ENCODE data around the gene ZBBX. TPM values are rescaled to one million over a fixed set of nuclear protein-coding genes. Genes with fewer than 3 reads are reported as not detected.

The ZBBX gene
- total and polyA plus RNA-seq, 2 of the 4 experiments (the other 2 are of a cell fraction): not detected

GRCh38 chr3:167346171-167346570 lies 33.9 kb downstream of the ZBBX start:
- H3K9ac ChIP-seq (ENCODE audit: low read depth, low read length): no peak overlapping the region
- H3K79me1 ChIP-seq (ENCODE audit: low read depth in 1 of 2, low read length in 2 of 2): no peaks in the 10 kb centered on the region
- H4K91ac ChIP-seq (ENCODE audit: insufficient read depth, low read depth, low read length): no peak overlapping the region
- H3K4me2 ChIP-seq (ENCODE audit: low read depth, low read length): no peak overlapping the region
- no peak for ATAC-seq (ENCODE audit: low read depth)
- H2AK5ac ChIP-seq (ENCODE audit: low read depth, low read length): no peak overlapping the region
- in situ Hi-C loops (cut with MboI; ENCODE audit: low sequenced_read_pairs) (no loop called here), dilution Hi-C loops (cut with HindIII; ENCODE audit: low sequenced_read_pairs, unreplicated experiment) (no loop called here), intact Hi-C loops (cut with micrococcal nuclease) (no loop called here)
- ChIA-PET CTCF (no interaction called here), POLR2A (ENCODE audit: unreplicated experiment) (no interaction called here)
- no peak overlapping the region for H2AFZ ChIP-seq (replicated peaks; ENCODE audit: low read length, poor library complexity)
- no peaks in the 10 kb centered on the region for H4K20me1 ChIP-seq (ENCODE audit: insufficient read depth, low read length)
- no peak overlapping the region for H3K23ac ChIP-seq (ENCODE audit: low read depth, low read length)
- H3K56ac ChIP-seq (ENCODE audit: extremely low read depth, insufficient read depth, low read length): no peak overlapping the region
- no CpG with 5 or more reads among the region's 1 CpG for WGBS, 2 experiments (ENCODE audit: extremely low coverage in 2 of 2, insufficient read length in 1 of 2)
- H3K9me3 ChIP-seq (ENCODE audit: control insufficient read depth, insufficient read depth, low read length): no peaks in the 10 kb centered on the region
- no peak overlapping the region for H4K5ac ChIP-seq (ENCODE audit: low read depth, low read length)
- no peak overlapping the region for H2BK20ac ChIP-seq (ENCODE audit: low read depth, low read length)
- no peaks in the 10 kb centered on the region for H3K9me1 ChIP-seq (ENCODE audit: insufficient read depth, low read length)
- no peak overlapping the region for H3K18ac ChIP-seq (ENCODE audit: low read depth, low read length)
- no peaks in the 10 kb centered on the region for H3K36me3 ChIP-seq (ENCODE audit: control insufficient read depth, insufficient read depth, low read length)
- H2AK9ac ChIP-seq (replicated peaks; ENCODE audit: low read depth, low read length, poor library complexity): no peak overlapping the region
- H3K27ac ChIP-seq (ENCODE audit: insufficient read depth, low read length): no peak overlapping the region
- no peak overlapping the region for H3K4ac ChIP-seq (ENCODE audit: low read depth, low read length)
- H2BK120ac ChIP-seq (ENCODE audit: low read depth, low read length): no peak overlapping the region
- H4K8ac ChIP-seq (ENCODE audit: low read depth in 2 of 2, low read length in 2 of 2): no peak overlapping the region
- BruUV-seq (replicated peaks): no TSS peak
- H3K4me3 ChIP-seq (ENCODE audit: insufficient read depth, low read depth, low read length): no peak overlapping the region
- DNase-seq: no peak
- H2BK15ac ChIP-seq (ENCODE audit: low read depth, low read length): no peak overlapping the region
- no peaks in the 10 kb centered on the region for H3K4me1 ChIP-seq (ENCODE audit: control insufficient read depth, insufficient read depth, low read length)
- no peak for TF ChIP-seq NFE2L2 (IDR thresholded peaks at IDR 0.05; ENCODE audit: low read depth, low read length)
- TF ChIP-seq SMC3 (IDR thresholded peaks at IDR 0.05; ENCODE audit: low read depth, low read length): no peak
- no peak for TF ChIP-seq CHD1 (IDR thresholded peaks at IDR 0.05; ENCODE audit: low read depth, low read length)
- TF ChIP-seq RFX5 (IDR thresholded peaks at IDR 0.05; ENCODE audit: low read depth, low read length): no peak
- TF ChIP-seq RCOR1 (IDR thresholded peaks at IDR 0.05; ENCODE audit: insufficient replicate concordance, low read length): no peak
- TF ChIP-seq MXI1 (IDR thresholded peaks at IDR 0.05; ENCODE audit: borderline replicate concordance, low read depth, low read length): no peak
- TF ChIP-seq, protein P1, sequence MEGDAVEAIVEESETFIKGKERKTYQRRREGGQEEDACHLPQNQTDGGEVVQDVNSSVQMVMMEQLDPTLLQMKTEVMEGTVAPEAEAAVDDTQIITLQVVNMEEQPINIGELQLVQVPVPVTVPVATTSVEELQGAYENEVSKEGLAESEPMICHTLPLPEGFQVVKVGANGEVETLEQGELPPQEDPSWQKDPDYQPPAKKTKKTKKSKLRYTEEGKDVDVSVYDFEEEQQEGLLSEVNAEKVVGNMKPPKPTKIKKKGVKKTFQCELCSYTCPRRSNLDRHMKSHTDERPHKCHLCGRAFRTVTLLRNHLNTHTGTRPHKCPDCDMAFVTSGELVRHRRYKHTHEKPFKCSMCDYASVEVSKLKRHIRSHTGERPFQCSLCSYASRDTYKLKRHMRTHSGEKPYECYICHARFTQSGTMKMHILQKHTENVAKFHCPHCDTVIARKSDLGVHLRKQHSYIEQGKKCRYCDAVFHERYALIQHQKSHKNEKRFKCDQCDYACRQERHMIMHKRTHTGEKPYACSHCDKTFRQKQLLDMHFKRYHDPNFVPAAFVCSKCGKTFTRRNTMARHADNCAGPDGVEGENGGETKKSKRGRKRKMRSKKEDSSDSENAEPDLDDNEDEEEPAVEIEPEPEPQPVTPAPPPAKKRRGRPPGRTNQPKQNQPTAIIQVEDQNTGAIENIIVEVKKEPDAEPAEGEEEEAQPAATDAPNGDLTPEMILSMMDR (conservative IDR thresholded peaks at IDR 0.05; ENCODE audit: low read depth, low read length): no peak
- TF ChIP-seq, protein P2, sequence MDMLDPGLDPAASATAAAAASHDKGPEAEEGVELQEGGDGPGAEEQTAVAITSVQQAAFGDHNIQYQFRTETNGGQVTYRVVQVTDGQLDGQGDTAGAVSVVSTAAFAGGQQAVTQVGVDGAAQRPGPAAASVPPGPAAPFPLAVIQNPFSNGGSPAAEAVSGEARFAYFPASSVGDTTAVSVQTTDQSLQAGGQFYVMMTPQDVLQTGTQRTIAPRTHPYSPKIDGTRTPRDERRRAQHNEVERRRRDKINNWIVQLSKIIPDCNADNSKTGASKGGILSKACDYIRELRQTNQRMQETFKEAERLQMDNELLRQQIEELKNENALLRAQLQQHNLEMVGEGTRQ (IDR thresholded peaks at IDR 0.05; ENCODE audit: low read depth, low read length): no peak
- no peak for TF ChIP-seq MAFK (IDR thresholded peaks at IDR 0.05; ENCODE audit: low read depth, low read length)
- no peak for TF ChIP-seq BHLHE40 (IDR thresholded peaks at IDR 0.05; ENCODE audit: low read depth, low read length)
- TF ChIP-seq CEBPB (IDR thresholded peaks at IDR 0.05; ENCODE audit: low read depth, low read length): no peak
- TF ChIP-seq, protein P3, sequence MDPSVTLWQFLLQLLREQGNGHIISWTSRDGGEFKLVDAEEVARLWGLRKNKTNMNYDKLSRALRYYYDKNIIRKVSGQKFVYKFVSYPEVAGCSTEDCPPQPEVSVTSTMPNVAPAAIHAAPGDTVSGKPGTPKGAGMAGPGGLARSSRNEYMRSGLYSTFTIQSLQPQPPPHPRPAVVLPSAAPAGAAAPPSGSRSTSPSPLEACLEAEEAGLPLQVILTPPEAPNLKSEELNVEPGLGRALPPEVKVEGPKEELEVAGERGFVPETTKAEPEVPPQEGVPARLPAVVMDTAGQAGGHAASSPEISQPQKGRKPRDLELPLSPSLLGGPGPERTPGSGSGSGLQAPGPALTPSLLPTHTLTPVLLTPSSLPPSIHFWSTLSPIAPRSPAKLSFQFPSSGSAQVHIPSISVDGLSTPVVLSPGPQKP (IDR thresholded peaks at IDR 0.05; ENCODE audit: borderline replicate concordance, low read depth, low read length): no peak
- TF ChIP-seq FOS (IDR thresholded peaks at IDR 0.05; ENCODE audit: low read depth, low read length): no peak
- no peak for TF ChIP-seq POLR2A (IDR thresholded peaks at IDR 0.05; ENCODE audit: low read depth, low read length)
- TF ChIP-seq RAD21 (IDR thresholded peaks at IDR 0.05; ENCODE audit: low read length): no peak
- TF ChIP-seq MAZ (IDR thresholded peaks at IDR 0.05; ENCODE audit: borderline replicate concordance, low read depth, low read length): no peak
- no peak overlapping the region for H2BK5ac ChIP-seq (ENCODE audit: low read depth, low read length, poor library complexity, severe bottlenecking)
- H3K27me3 ChIP-seq (ENCODE audit: control insufficient read depth, insufficient read depth, low read length): no peaks in the 10 kb centered on the region
- H3K14ac ChIP-seq (replicated peaks; ENCODE audit: low read depth, low read length): no peak overlapping the region
